Hematopoietic multipotent progenitor cell treated with erythropoietin and hydrocortisone succinate and interleukin-3 and kit ligand, for 6 days (in vitro differentiated cells): ENCODE measurements around the gene HES4.
A peak's percentile ranks its signal among the peaks of the same experiment; 100 is the strongest.
"Not testable (repeated sequence)": the region's sequence is repeated elsewhere in the genome, so short reads cannot be mapped to it uniquely, and the experiment has no call there.

Experiments
- DNase-seq: peaks from one replicate; pipeline ENCODE4 v3.0.0-alpha.2; 2015

The HES4 gene

DNA sequence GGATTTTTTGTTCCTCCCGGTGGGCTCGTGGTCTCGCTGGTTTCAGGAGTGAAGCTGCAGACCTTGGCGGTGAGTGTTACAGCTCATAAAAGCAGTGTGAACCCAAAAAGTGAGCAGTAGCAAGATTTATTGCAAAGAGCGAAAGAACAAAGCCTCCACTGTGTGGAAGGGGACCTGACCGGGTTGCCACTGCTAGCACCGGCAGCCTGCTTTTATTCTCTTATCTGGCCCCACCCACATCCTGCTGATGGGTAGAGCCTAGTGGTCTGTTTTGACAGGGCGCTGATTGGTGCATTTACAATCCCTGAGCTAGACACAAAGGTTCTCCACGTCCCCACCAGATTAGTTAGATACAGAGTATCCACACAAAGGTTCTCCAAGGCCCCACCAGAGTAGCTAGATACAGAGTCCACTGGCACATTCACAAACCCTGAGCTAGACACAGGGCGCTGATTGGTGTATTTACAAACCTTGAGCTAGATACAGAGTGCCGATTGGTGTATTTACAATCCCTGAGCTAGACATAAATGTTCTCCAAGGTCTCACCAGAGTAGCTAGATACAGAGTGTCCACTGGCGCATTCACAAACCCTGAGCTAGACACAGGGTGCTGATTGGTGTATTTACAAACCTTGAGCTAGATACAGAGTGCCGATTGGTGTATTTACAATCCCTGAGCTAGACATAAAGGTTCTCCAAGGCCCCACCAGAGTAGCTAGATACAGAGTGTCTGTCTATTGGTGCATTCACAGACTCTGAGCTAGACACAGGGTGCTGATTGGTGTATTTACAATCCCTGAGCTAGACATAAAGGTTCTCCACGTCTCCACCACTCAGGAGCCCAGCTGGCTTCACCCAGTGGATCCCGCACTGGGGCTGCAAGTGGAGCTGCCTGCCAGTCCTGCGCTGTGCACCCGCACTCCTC lies 17.8 kb upstream of the HES4 start:
- DNase-seq = not testable (repeated sequence)

DNA sequence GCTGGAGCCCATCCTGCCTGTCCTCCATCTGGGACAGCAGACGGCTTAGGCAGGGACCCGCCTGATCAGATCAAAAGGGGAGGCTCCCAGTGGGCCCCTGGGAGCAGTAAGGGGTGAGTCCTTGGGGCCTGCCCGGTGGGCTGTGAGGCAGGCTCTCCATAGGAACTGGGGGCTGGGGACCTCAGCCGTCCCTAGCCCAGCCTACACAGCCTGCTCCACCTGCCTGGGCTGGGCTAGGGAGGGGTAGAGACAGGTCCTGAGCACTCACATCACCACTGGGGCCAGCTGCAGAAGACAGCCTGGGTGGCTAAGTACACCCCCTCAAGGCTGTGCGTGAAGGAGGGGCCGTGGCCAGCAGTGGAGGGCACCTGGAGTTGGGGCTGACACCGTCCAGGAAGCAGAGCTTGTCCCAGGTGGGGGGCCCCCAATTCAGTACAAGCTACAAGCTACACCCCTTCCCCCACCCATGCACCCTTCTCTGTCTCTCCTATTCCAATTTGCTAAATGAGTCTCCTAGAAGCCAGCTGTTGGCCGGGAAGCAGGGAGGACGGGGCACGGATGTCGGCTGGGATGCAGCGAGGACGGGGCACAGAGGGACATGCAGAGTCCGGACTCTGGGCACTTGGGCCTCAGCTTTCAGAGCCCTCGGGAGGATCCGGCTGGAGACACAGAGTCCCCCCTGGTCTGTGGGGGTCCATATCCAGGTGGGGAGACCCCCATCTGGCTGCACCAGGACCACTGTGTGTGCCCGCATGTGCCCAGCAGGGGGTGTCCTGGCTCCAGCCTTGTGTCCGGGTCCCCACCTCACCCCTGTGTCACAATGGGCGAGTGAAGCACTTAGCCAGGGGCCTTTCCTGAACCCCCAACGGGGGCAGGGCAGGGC lies 15.1 kb upstream of the HES4 start:
- DNase-seq = peak; percentile 60

- DNase-seq = no peak
Observed at GRCh38 chr1:1013922-1014648, 14.2 kb upstream of the HES4 start.

- DNase-seq = peak; percentile 93
Observed at GRCh38 chr1:1013105-1013921, 13.4 kb upstream of the HES4 start, which contains the start of gene ISG15. TSS of gene ISG15 (plus strand) at chr1:1013497. CDS start at chr1:1013574, 77 bp downstream.

DNA sequence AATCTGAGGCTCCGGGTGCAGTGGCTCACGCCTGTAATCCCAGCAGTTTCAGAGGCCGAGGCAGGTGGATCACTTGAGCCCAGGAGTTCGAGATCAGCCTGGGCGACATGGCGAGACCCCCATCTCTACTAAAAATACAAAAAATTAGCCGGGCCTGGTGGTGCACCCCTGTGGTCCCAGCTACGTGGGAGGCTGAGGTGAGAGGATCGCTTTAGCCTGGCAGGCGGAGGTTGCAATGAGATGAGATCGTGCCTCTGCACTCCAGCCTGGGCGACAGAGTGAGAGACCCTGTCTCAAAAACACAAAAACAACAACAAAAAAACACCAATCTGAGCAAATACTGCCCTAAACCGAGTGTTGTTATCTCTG lies 12.8 kb upstream of the HES4 start:
- DNase-seq = not testable (repeated sequence)

DNA sequence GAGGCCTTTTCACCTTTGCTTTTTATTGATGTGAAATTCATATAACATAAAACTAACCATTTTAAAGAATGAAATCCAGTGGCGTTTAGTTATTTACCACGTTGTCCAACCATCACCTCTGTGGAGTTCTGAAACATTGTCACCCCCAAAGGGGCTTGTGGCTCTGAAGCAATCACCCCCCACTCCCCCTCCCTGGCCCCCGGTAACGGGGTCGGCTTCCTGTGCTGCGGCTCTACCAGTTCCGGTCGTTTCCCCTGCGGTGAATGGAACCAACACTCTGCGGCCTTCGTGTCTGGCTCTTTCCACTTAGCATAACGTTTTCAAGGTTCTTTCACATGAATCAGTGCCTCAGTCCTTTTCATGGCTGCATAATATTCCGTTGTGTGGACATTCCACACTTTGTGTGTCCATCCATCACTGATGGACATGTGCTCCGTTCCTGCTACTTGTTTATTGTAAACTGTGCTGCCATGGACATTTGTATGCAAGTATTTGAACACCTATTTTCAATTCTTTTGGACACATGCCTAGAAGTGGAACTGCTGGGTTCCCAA lies 11.6 kb upstream of the HES4 start:
- DNase-seq = no peak

DNA sequence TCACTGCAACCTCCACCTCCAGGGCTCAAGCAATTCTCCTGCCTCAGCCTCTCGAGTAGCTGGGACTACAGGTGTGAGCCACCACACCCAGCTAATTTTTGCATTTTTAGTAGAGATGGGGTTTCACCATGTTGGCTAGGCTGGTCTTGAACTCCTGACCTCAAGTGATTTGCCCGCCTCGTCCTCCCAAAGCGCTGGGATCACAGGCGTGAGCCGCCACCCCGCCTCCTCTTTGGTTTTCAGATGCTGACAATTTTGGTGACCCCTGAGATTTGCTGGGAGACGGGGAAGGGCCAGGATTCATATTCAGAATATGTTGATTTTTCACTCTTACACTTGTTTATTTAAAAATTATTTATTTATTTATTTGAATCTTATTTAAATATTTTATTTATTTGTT lies 10.2 kb upstream of the HES4 start:
- not testable (repeated sequence) for DNase-seq

DNA sequence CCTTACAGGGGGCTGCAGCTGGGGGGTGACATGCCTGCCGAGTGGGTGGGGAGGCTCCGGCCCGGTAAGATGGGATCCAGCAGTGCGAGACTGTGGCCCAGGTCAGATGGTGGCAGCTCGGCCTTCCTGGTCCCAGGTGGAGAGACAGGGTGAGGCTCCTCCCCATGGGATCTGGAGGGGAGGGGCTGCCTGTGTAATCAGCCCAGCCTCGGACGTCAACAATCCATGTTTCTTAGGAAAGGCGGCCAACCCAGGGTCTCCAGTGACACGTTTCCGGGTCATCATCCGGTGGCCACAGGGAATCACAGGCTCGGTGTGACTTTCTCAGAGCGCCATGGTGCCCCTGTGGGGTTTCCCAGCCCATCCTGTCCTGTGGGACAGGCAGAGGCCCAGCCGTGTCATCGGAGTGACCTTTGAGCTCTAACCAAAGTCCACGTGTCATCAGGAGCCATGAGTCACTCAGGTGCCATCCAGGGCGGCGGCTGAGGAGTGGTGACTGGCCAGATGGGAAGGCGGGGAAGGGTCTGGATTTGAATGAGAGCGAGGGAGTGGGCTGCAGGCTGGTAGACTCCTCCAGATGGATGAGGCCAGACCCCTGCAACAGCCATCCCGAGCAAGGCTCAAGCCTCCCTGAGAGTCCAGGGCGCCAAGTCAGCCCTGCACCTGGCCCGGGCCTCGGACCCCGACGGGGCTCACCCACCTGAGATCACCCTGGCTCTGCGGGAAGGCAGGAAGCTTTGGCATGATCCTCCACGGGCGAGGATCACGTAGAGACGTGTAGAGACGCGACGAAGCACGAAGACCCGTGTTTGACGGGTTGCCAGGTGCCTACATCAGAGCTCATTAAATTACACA lies 6.6 kb upstream of the HES4 start:
- no peak for DNase-seq

DNA sequence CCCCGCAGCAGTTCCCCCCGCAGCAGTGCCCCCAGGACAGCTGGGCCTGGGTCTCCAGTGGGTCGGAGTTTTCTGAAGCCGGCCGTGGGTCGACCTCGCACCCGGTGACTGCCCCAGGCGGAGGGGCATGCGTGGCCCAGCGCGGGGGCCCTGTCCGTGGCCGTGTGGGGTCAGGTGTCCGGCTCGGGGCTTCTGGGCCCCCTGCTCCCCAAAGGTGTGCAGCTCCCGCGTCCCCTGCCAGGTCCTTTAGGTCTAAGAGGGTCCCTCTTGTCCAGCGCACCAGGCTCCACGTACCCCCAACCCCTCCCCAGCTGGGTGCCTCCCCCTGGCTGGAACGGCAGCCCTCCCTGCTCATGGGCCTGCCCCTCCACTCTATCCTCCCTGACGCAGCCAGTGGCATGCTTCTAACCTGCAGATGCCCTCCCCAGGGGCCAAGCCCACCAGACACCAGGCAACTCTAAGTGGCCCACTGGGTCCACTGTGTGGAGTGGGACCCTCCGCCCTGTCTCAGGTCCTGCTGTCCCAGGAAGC lies 5.9 kb upstream of the HES4 start:
- DNase-seq = no peak

- DNase-seq = peak; percentile 81
Observed at GRCh38 chr1:1004780-1005697, 5.1 kb upstream of the HES4 start.

DNA sequence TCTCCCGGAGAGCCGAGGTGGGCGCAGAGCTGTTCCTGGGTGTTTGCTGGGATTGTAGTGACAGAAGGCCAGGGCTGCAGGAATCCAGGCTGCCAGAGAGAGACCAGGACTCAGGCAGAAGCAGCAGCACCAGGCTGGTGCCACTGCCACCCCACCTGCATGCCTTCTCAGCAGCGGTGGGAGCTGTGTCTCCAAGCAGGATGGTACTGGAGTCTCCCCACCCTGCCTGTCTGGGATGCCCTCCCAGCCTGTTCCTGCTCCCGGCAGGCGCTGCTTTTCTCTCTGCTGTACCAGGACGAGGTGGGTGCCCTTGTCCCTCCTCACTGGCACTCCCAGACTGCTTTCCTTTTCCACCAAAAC lies 4.5 kb upstream of the HES4 start:
- DNase-seq = no peak

- no peak for DNase-seq
Observed at GRCh38 chr1:1003618-1004419, 3.9 kb upstream of the HES4 start.

DNA sequence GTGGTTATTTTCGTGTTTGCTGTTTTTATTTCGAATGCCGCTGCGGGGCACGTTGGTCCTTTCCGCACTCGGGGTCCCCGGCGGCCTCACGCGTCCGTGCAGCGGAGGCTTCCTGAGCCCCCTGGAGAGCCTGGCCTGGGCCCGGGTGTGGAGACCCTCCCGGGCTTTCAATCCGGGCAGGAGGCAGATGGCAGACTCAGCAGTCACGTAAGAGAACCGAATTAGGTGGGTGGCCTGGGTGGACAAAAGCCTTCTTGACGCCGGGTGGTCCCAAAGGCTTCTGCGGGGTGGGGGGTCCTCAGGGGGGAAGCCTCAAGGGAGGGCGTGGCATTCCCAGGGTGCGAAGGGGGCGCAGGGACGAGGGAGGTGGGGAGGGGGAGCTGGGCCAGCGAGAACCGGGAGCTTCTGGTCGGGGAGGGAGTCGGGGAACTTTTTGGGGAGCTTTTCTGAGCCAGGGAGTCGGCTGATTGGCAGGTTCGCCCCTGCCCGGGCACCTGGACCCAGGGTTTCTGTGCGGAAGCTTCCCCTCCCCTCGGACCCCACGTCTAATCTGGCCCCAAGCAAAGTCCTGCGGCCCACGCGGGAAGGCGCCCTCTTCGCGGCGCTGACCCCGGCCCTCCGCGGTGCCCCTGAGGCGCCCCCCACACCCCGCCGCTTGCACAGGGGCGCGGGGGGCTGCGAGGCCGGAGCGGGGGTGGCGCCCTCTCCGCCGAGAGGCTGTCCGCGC lies 1.3 kb upstream of the HES4 start:
- no peak for DNase-seq

DNA sequence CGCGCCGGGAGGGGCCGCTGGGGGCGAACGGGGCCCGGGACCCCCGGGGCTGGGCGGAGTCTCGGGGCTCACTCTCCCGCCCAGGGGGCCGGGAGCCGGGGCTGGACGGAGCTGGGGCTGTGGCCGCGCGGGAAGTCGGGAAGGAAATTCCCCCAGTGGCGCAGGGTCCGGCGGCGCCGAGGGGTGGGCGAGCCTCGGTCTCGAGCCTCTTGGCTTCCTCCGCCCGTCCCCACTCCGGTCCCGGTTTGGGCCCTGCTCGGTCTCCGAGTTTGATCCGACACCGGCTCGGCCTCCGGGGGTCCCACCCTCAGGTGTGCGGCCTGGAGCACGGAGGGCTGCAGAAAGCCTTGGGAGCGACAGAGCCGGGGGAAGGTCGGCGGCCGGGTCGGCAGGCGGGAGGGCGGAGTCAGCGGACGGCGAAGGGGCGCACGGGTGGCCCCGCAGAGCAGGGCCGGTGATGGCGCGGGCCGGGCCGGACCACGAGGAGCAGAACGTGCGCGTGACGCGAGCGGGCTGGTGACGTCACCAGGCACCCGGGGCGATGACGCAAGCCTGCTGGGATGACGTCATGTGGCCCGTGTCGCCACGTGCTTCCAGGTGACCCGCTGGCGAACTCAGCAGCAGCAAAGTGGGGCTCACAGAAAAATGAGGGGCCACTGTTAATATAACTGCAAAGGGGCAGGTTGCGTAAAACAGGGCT lies 610 bp upstream of the HES4 start:
- peak; percentile 21 for DNase-seq

DNA sequence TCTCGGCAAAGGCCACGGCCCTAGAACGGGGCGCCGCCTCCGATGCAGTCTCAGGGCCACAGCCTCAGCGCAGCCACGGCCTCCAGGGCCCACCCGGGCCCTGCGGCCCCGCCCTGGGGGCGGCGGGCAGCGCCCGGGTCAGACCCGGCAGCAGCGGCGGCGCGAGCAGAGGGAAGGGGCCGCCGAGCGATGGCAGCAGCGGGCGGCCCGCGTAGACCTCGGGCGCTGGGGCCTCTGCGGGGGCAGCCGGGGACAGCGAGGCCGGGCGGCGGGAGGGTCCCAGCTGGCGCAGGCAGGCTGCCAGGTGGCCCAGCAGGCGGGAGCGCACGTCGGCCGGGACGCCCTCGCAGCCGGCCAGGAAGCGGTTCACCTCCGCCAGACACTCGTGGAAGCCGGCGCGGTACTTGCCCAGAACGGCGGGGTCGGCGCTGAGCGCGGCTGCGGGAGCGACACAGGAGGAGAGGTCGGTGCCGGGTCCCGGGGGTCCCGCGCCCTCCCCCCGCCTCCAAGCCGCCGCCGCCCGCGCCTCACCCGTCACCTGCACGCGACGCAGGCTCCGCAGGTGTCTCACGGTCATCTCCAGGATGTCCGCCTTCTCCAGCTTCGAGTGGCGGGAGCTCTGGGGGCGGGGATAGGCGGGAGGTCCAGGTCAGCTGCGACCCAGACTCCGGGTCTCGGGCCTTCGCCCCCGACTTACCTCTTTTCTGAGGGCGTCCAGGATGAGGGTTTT lies 737 bp downstream of the HES4 start:
- DNase-seq = peak; percentile 44

DNA sequence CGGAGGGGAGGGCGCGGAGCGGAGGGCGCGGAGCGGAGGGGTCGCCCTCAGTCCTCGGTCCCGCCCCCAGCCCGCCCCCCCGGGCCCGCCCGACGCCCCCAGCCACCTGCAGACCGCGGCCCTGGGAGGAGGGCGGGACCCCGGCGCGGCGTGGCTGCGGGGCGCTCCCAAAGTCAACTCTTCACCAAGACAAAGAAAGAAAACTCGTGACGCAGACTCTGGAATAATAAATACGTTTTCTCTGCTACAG lies 1.2 kb downstream of the HES4 start:
- DNase-seq = no peak
